GM12874 (cell line): ENCODE results near the gene REM2.

Experiments
- CTCF ChIP-seq: IDR thresholded peaks from 2 replicates; pipeline ENCODE4 v1.5.1; 2011; ENCODE audit warnings: low read depth, mild to moderate bottlenecking, control low read depth, low read length, moderate library complexity; ENCODE audit not compliant: insufficient read depth

The REM2 gene

GRCh38 chr14:22865424-22866405 is 17.3 kb upstream of the REM2 start:
- peak; percentile 40 for TF ChIP-seq CTCF

- no peak for TF ChIP-seq CTCF
These were observed 16.1 kb upstream of the REM2 start for GRCh38 chr14:22866874-22867273.

- no peak for TF ChIP-seq CTCF
These were observed 12.2 kb upstream of the REM2 start for GRCh38 chr14:22870811-22871223.

- no peak for TF ChIP-seq CTCF
These were observed 11.6 kb upstream of the REM2 start, which contains the start of gene LRP10 for GRCh38 chr14:22871224-22872032. Gene LRP10, plus strand, starts transcription at chr14:22871740. Its CDS starts 564 bp downstream, at chr14:22872304.

- peak; percentile 91 for TF ChIP-seq CTCF
These were observed 10.8 kb upstream of the REM2 start for GRCh38 chr14:22872033-22872832.

GRCh38 chr14:22872833-22873520 is 10.0 kb upstream of the REM2 start:
- TF ChIP-seq CTCF: no peak
